NCI-H2081 (cell line): ENCODE results near the gene PALS1.
A peak's percentile ranks its signal among the peaks of the same experiment; 100 is the strongest.
"Not testable (repeated sequence)": the region's sequence is repeated elsewhere in the genome, so short reads cannot be mapped to it uniquely, and the experiment has no call there.

Experiments used
- DNase-seq, 2 experiments: peaks; one replicate each; lab custom pipeline; 2025; lab: John Stamatoyannopoulos, UW

The PALS1 gene

DNA sequence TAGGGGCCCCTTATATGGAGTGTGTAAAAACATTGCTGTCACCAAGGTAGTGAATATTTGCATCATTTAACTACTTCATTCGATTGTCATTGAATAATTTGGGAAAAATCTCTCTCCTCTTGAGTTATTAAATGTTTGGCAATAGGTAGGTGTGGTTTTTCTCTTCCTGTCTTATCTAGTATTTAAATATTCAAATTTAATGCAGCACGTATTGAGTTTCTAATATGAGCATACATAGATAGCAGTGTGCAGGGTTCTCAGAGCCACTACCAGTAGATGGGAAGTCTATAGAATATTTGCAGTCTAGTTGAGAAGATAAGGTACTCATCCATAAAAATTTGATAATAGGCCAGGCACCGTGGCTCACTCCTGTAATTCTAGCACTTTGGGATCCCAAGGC lies 16.7 kb downstream of the PALS1 start:
- DNase-seq: no peak

DNA sequence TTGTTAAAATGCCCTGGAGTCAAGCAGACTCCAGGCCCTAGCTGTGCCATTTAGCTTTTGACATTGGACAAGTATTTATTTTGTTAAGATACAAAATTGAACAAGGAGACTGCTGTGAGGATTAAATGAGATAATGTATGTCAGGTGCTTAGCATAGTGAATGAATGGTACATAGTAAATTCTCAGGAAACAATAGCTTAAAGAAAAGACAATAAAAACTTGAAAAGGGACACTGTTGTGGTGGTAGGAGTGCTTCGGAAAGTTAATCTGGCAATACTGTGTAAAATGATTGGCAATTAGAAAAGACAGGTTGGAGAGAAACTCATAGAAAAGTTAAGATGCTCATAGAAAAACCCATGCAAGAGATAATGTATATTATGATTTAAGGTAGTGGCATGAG lies 19.7 kb downstream of the PALS1 start:
- no peak for DNase-seq

DNA sequence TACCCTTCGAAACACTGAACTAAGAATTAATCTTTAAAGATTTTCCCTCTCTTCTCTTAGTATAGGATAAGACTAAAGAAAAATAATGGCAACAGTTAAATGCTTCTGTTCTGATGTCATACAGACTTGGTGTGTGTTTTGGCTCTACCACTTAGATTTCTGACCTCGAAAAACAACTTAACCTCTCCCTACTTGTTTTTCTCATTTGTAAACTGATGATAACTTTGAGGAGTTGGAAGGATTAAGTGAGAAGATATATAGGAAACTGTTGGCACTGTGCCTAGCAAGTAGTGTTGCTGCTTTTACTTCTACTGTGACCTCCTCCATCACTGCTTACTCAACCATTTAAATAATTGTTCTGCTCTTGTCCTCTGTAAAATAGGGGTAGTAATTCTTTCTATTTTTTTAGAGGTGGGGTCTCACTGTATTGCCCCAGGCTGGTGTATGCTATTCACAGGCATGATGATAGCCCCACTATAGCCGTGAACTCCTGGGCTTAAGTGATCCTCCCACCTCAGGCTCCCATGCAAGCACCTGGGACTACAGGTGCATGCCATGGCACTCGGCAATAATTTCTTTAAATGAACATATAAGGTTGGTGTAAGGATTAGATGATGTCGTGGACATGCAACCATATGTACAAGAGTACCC lies 22.4 kb downstream of the PALS1 start:
- DNase-seq: no peak

DNA sequence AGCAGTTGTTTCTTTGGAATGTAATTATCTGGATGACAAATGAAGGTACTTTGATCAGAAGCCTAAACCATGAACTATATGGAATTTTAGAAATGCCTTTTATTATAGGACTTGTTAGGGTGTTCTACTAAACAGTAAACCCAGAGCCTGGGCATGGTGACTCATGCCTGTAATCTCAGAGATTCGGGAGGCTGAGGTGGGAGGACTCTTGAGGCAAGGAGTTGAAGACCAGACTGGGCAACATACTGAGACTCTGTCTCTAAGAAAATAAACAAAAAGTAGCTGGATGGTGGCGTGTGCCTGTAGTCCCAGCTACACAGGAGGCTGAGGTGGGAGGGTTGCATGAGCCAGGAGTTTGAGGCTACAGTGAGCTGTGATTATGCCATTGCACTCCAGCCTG lies 23.9 kb downstream of the PALS1 start:
- no peak for DNase-seq

DNA sequence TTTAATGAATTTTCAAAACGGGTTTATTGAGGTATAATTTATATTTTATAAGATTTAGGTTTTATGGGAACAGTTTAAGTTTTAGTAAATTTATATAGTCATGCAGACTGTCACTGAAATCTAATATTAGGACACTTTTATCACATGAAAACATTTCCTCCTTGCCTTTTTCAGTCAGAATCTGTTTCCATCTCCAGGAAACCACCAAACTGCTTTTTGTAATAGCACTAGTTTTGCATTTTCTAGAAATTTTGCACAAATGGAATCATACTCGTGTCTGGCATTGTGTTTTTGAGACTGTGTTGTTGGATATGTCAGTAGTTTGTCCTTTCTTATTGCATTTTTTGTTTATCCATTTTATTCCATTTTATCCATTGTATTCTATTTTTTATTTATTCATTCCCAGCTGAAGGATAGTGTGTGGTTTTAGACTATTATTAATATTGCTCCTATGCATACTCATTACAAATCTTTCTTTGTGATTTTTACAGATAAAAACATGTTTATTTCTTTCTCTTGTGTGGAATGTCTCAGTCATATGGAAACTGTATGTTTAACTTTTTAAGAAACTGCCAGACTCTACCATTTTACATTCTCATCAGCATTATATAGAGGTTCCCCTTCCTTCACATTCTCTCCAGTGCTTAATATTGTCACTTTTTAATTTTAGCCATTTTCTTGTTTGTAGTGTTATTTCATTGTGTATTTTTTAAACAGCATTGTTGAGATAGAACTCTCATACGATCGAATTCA lies 26.5 kb downstream of the PALS1 start:
- no peak for DNase-seq

DNA sequence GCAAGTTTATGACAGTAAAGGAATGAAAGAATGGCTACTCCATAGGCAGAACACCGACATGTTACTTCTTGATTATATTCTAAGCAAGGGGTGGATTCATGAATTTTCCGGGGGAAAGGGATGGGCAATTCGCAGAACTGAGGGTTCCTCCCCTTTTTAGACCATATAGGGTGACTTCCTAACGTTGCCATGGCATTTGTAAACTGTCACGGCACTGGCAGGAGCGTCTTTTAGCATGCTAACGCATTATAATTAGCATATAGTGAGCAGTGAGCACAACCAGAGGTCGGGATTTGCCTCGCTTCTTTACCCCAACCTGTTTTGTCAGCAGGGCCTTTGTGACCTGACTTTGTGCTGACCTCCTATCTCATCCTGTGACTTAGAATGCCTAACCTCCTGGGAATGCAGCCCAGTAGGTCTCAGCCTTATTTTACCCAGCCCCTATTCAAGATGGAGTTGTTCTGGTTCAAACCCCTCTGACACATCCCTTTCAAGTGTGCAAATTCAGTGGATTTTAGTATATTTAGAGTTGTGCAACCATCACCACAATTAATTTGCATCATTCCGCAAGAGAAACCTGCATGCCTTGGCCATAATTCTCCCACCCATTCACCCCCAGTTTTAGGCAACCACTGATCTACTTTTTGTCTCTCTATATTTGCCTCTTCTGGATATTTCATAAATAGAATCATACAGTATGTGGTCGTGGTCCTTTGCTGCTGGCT lies 27.4 kb downstream of the PALS1 start:
- no peak for DNase-seq

DNA sequence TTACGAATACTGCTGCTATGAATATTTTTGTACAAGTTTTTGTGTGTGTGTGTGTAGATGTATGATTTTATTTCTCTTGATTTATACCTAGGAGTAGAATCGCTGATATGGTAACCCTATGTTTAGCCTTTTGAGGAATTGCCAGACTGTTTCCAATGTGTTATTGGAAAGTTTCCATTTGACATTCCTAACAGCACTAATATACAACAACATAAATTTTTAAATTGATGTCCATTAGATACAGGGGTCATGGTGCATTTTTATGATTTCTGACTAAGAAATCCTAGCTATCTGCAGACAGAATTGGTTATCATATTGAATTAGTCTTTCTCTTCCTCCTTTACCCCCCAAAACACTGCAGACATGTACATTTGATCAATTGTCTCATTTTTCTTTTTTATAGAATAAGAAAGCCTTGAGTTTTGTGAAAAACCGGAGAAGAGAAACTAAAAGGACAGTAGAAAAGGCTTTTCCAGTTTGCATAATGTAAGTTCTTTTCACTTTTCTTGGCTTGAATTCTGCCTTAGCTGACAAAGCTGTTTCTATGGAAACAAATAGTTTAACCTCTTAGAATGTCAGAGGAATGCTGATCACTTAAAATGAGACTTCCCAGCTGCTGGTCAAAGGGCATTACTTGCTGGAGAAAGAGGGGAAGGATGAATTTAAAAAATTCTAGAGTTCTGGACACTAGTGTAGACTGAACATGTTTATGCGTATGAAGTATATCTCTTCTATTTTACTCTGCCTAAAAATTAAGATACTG lies 28.2 kb downstream of the PALS1 start:
- no peak for DNase-seq

DNA sequence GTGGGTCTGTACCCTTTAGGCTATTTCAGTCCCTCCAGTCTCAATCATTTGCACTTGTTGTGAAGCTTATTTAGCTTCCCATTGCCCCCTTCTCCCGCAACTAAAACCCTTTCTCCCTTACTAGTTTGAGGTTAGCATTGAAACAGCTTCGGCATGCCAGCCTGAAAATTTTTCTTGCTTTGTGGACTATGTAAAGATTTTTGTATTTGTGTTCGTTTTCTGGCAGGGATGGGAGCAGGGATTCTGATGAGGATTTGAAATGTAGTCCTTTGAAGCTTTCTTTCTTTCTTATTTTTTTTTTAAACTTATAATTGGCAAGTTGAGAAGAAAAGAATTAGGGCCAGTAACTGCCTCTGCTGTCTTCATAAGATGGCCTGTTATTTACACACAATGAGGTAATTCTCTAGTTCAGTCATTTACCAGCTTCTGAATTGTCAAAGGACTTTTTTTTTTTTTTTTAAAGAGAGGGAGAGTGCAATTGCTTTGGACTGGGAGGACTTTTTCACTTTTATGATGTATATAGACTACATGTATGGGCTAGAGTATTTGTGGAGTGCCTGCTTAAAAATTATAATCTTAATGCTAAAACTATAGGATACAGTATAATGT lies 29.0 kb downstream of the PALS1 start:
- DNase-seq: no peak

DNA sequence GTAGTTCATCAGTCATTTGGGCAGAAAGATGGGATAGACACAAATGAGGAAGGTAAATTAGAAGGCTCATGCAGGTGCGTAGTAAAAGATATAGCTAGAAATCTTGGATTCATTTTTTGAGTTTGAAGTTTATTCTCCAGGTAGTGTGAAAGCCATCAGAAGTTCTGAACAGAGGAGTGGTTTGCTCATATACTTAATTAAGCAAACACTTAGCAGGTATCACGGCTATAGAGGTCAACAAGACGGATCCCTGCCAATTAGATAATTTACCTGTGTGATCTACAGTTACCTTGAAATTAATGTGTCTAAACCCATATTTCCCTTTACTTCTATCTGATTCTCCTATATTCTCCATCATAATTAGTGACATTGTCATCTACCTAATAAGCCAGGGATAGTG lies 29.7 kb downstream of the PALS1 start:
- DNase-seq: no peak

DNA sequence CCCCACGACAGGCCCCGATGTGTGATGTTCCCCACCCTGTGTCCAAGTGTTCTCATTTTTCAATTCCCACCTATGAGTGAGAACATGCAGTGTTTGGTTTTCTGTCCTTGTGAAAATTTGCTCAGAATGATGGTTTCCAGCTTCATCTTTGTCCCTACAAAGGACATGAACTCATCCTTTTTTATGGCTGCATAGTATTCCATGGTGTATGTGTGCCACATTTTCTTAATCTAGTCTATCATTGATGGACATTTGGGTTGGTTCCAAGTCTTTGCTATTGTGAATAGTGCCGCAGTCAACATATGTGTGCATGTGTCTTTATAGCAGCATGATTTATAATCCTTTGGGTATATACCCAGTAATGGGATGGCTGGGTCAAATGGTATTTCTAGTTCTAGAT lies 32.0 kb downstream of the PALS1 start:
- not testable (repeated sequence) for DNase-seq

DNA sequence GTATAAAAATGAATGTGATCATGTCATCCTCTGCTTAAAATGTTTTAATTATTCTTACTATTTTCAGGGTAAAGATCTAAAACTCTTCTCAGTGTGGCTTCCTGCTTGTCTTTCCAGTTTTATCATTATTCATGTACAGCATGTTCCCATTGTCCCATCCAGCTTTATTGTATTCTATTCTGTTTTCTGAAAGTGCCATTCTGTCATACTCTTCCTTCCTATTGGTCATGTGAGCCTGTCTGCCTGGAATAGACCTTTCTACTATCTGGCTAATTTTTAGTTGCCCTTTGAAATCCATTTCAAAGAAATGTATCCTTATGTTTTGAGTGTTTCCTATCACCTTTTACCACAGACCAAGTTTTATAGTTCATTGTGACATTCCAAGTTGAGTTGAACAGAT lies 34.9 kb downstream of the PALS1 start:
- no peak for DNase-seq

DNA sequence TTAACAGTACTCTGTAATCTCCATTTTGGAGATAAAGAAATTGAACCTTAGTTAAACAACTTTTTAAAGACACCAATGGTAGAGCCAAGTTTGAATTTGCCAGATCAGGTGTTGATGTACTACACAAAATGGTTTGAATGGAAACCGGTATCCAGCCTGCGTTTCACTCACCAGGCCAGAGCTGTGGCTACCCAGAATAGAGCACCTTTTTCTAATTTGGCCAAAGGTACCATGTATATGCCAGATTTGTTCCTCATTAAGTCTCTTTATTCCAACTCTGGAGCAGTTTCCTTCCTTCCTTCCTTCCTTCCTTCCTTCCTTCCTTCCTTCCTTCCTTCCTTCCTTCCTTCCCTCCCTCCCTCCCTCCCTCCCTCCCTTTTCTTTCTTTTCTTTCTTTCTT lies 39.3 kb downstream of the PALS1 start:
- no peak for DNase-seq

DNA sequence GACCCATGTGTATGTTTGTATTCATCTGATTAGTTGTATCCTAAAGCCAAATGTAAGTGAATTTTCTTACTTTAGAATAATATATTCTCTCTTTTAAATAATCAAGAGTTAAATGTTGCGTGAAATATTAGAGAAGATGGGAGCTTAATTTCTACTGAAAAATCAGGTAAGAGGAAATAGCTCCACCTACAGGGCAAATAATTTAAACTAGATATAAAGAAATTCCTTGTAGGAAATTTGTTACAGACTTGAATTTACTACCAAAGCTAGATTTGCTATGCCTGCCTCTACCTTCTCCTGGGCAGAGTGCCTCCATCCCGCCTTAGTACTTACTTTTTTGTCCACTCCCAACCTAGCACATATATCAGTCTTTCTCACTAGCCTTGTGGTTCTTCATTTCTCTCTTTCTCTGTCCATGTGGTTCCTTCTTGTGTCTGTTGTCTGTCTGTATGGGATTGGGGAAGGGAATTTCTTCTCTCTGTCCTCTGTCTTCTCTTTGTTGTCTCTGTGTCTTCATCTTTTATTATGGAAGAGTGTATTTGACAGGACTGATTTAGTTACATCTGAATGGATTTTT lies 44.7 kb downstream of the PALS1 start:
- DNase-seq: peak; percentile 10 to 36
